ENCODE measurements around the gene TRPV2.

DNA sequence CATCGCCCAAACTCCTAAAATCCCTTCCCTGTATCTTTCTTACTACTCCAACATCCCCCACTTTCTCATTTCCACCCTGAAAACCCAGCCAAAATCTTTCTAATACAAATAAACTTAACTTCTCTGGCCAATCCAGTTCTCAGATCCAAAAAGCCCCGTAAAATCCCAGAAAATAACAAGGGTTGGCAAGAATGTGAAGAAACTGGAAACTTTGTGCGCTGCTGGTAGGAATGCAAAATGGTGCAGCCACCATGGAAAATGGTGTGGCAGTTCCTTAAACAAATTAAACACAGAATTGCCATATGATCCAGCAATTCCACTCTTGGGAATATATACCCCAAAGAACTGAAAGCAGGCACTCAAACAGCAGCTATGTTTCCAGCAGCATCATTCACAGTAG is 52.5 kb downstream of the TRPV2 start:
- TF ChIP-seq, protein P1, sequence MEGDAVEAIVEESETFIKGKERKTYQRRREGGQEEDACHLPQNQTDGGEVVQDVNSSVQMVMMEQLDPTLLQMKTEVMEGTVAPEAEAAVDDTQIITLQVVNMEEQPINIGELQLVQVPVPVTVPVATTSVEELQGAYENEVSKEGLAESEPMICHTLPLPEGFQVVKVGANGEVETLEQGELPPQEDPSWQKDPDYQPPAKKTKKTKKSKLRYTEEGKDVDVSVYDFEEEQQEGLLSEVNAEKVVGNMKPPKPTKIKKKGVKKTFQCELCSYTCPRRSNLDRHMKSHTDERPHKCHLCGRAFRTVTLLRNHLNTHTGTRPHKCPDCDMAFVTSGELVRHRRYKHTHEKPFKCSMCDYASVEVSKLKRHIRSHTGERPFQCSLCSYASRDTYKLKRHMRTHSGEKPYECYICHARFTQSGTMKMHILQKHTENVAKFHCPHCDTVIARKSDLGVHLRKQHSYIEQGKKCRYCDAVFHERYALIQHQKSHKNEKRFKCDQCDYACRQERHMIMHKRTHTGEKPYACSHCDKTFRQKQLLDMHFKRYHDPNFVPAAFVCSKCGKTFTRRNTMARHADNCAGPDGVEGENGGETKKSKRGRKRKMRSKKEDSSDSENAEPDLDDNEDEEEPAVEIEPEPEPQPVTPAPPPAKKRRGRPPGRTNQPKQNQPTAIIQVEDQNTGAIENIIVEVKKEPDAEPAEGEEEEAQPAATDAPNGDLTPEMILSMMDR (IDR thresholded peaks at IDR 0.05) = no peak
- no peak for TF ChIP-seq POLR2A (IDR thresholded peaks at IDR 0.05)
